ENCODE data around the gene DCBLD2. TPM values are rescaled to one million over a fixed set of nuclear protein-coding genes. Genes with fewer than 3 reads are reported as not detected.

The DCBLD2 gene
- total and polyA plus RNA-seq, 2 donors (not counting 3 experiments of a cell fraction or from before 2014, with no cell fraction given): 28.7 to 77.3 TPM

DNA sequence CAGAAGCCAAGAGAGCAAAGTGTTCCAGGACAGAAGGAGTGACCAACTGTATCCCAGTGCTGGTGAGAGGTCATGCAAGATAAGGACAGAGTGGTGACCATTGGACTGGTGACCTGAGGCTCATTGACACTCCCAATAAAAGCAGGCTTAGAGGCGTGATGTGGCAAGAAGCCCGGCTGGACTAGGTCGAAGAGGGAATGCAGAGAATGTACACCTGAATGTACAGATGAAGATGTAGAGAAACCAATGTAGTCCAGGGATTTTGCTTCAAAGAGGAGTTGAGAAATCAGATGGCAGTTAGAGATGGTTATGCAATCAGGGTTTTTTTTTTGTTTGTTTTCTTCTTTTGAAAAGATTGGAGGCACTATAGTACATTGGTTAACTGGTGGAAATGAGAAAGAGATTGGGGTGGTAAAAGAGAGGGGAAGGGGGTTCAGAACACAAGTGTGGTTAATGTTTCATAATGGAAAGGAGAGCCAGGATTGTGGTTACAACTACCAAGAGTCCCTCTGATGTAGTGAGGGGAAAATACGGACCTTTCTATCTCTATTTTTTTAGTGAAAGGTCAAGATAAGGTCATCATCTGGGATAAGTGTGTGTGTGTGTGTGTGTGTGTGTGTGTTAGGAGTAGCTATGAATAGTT, 115.0 kb downstream of the DCBLD2 start:
- H3K27me3 ChIP-seq (ENCODE audit: control insufficient read depth in 2 of 2, insufficient read depth in 2 of 2, low read length in 2 of 2): no peaks in the 10 kb centered on the region
- no peaks in the 10 kb centered on the region for H3K9me3 ChIP-seq (replicated peaks; ENCODE audit: control insufficient read depth, insufficient read depth, low read length)
- H3K4me3 ChIP-seq (replicated peaks in 1 of 3; ENCODE audit: insufficient read depth in 1 of 3, low read depth in 1 of 3, low read length in 3 of 3): no peak overlapping the region
- ChIA-PET POLR2A (no interaction called here), CTCF (interaction anchor here (1.8 kb wide), 1 partner anchor 184 kb away, joined by 6 read pairs; no protein-coding TSS in a partner anchor)
- peaks cover 19% of the 10 kb centered on the region for H3K4me1 ChIP-seq (ENCODE audit: control insufficient read depth, extremely low read depth, insufficient read depth, low read length)
- no peak overlapping the region for H2AFZ ChIP-seq (ENCODE audit: low read depth, low read length)
- H3K4me2 ChIP-seq (ENCODE audit: insufficient read depth, low read length): no peak overlapping the region
- H3K36me3 ChIP-seq (ENCODE audit: control insufficient read depth in 2 of 2, extremely low read depth in 1 of 2, insufficient read depth in 2 of 2, low read length in 2 of 2): peaks cover 0 to 15% of the 10 kb centered on the region in 2 experiments
- dilution Hi-C loops (cut with MboI; ENCODE audit: extremely low pct_ligation_motif_present, low sequenced_read_pairs) (no loop called here), intact Hi-C loops (cut with micrococcal nuclease) (no loop called here)
- no peak for FAIRE-seq
- H3K79me2 ChIP-seq (ENCODE audit: control insufficient read depth, insufficient read depth, low read length): no peaks in the 10 kb centered on the region
- BruUV-seq (replicated peaks): no TSS peak
- H3K9me1 ChIP-seq (replicated peaks; ENCODE audit: control insufficient read depth, extremely low read depth, insufficient read depth, low read length): no peaks in the 10 kb centered on the region
- H3K9ac ChIP-seq (replicated peaks; ENCODE audit: extremely low read depth, insufficient read depth, low read length): no peak overlapping the region
- no peak for TF ChIP-seq MYC (IDR thresholded peaks at IDR 0.05; ENCODE audit: low read depth, low read length)
- TF ChIP-seq FOS (IDR thresholded peaks at IDR 0.05; ENCODE audit: borderline replicate concordance, insufficient read depth, low read length): no peak
- no peak for TF ChIP-seq POLR2A (IDR thresholded peaks at IDR 0.05; ENCODE audit: low read depth, low read length)
- no peak for TF ChIP-seq POLR2AphosphoS5 (IDR thresholded peaks at IDR 0.05; ENCODE audit: insufficient read depth, low read depth, low read length)
- no peak for TF ChIP-seq CTCF (IDR thresholded peaks at IDR 0.05; ENCODE audit: extremely low read depth in 1 of 2, insufficient read depth in 1 of 2, low read depth in 1 of 2, low read length in 2 of 2)
- TF ChIP-seq GATA2 (IDR thresholded peaks at IDR 0.05; ENCODE audit: insufficient read depth, insufficient read length, low read depth, low read length): no peak
- TF ChIP-seq, protein P1, sequence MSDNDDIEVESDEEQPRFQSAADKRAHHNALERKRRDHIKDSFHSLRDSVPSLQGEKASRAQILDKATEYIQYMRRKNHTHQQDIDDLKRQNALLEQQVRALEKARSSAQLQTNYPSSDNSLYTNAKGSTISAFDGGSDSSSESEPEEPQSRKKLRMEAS (IDR thresholded peaks at IDR 0.05; ENCODE audit: insufficient read depth, insufficient read length): no peak
- H3K27ac ChIP-seq (ENCODE audit: insufficient read depth, low read depth, low read length): no peak overlapping the region
- no peak for DNase-seq (ENCODE audit: low read depth, low spot score)
- no peaks in the 10 kb centered on the region for H4K20me1 ChIP-seq (replicated peaks; ENCODE audit: control insufficient read depth, extremely low read depth, insufficient read depth, low read length)
